ENCODE data around the gene PKHD1.
A peak's percentile ranks its signal among the peaks of the same experiment; 100 is the strongest.

The PKHD1 gene

GRCh38 chr6:51777618-51778017 lies 309.8 kb downstream of the PKHD1 start:
- DNase-seq (ENCODE audit: low read depth) = no peak
- no peak overlapping the region for H3K4me3 ChIP-seq (ENCODE audit: low read depth, low read length)
- TF ChIP-seq MYC (IDR thresholded peaks at IDR 0.05; ENCODE audit: low read depth, low read length) = no peak
- TF ChIP-seq MAX (IDR thresholded peaks at IDR 0.05; ENCODE audit: low read depth, low read length) = no peak
- no peak for TF ChIP-seq POLR2A (IDR thresholded peaks at IDR 0.05; ENCODE audit: extremely low read depth, insufficient read length)
- no peak for TF ChIP-seq CTCF (IDR thresholded peaks at IDR 0.05; ENCODE audit: low read depth, low read length)

GRCh38 chr6:51775942-51776860 lies 311.2 kb downstream of the PKHD1 start:
- H3K4me3 ChIP-seq (ENCODE audit: low read depth, low read length) = no peak overlapping the region
- DNase-seq (ENCODE audit: low read depth) = no peak
- no peak for TF ChIP-seq CTCF (IDR thresholded peaks at IDR 0.05; ENCODE audit: low read depth, low read length)
- TF ChIP-seq POLR2A (IDR thresholded peaks at IDR 0.05; ENCODE audit: extremely low read depth, insufficient read length) = no peak
- TF ChIP-seq MYC (IDR thresholded peaks at IDR 0.05; ENCODE audit: low read depth, low read length) = no peak
- TF ChIP-seq MAX (IDR thresholded peaks at IDR 0.05; ENCODE audit: low read depth, low read length) = no peak

- no peak overlapping the region for H3K4me3 ChIP-seq (ENCODE audit: low read depth, low read length)
- DNase-seq (ENCODE audit: low read depth) = no peak
- TF ChIP-seq POLR2A (IDR thresholded peaks at IDR 0.05; ENCODE audit: extremely low read depth, insufficient read length) (no peak), MAX (IDR thresholded peaks at IDR 0.05; ENCODE audit: low read depth, low read length) (no peak), CTCF (IDR thresholded peaks at IDR 0.05; ENCODE audit: low read depth, low read length) (no peak), MYC (IDR thresholded peaks at IDR 0.05; ENCODE audit: low read depth, low read length) (no peak)
Observed at GRCh38 chr6:51768087-51768486, 319.3 kb downstream of the PKHD1 start.

- H3K4me3 ChIP-seq (ENCODE audit: low read depth, low read length) = no peak overlapping the region
- DNase-seq (ENCODE audit: low read depth) = no peak
- no peak for TF ChIP-seq POLR2A (IDR thresholded peaks at IDR 0.05; ENCODE audit: extremely low read depth, insufficient read length)
- TF ChIP-seq MYC (IDR thresholded peaks at IDR 0.05; ENCODE audit: low read depth, low read length) = no peak
- no peak for TF ChIP-seq CTCF (IDR thresholded peaks at IDR 0.05; ENCODE audit: low read depth, low read length)
- no peak for TF ChIP-seq MAX (IDR thresholded peaks at IDR 0.05; ENCODE audit: low read depth, low read length)
Observed at GRCh38 chr6:51765230-51765629, 322.2 kb downstream of the PKHD1 start.

- TF ChIP-seq MAX (IDR thresholded peaks at IDR 0.05; ENCODE audit: low read depth, low read length) = no peak
- no peak for TF ChIP-seq POLR2A (IDR thresholded peaks at IDR 0.05; ENCODE audit: extremely low read depth, insufficient read length)
- TF ChIP-seq CTCF (IDR thresholded peaks at IDR 0.05; ENCODE audit: low read depth, low read length) = peak; percentile 75
- TF ChIP-seq MYC (IDR thresholded peaks at IDR 0.05; ENCODE audit: low read depth, low read length) = no peak
- H3K4me3 ChIP-seq (ENCODE audit: low read depth, low read length) = no peak overlapping the region
- peak; percentile 46 for DNase-seq (ENCODE audit: low read depth)
Observed at GRCh38 chr6:51753635-51754034, 333.8 kb downstream of the PKHD1 start.
